ENCODE measurements around the gene SLC17A2. TPM values are rescaled to one million over a fixed set of nuclear protein-coding genes. Genes with fewer than 3 reads are reported as not detected.
"Not testable (repeated sequence)": the region's sequence is repeated elsewhere in the genome, so short reads cannot be mapped to it uniquely, and the experiment has no call there.

Gene SLC17A2
- total RNA-seq, 6 experiments from 2014 or later = not detected

DNA sequence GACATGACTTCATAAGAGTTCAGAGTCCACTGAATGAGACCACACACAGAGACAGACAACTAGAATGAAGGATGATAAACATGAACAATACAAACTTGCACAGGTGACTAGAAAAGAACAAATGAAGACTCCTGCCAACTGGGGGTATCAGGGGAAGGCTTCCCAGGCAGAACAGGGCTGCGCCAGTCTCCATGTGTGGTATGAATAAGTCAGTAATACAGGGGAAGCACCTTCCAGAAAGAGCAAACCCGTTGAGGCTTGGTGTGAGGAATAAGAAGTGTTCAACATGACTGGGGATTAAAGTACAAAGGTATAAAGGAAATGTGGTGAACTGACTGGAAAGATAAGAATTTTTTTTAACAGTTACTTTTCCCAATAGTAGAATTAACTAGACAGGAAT is 3.7 kb upstream of the SLC17A2 start:
- no peaks in the 10 kb centered on the region for H3K9me3 Mint-ChIP-seq
- H3K4me1 Mint-ChIP-seq (ENCODE audit: low read depth) = no peaks in the 10 kb centered on the region
- no peak overlapping the region for H3K4me3 Mint-ChIP-seq
- no peak overlapping the region for H3K27ac Mint-ChIP-seq
- TF ChIP-seq, protein P1, sequence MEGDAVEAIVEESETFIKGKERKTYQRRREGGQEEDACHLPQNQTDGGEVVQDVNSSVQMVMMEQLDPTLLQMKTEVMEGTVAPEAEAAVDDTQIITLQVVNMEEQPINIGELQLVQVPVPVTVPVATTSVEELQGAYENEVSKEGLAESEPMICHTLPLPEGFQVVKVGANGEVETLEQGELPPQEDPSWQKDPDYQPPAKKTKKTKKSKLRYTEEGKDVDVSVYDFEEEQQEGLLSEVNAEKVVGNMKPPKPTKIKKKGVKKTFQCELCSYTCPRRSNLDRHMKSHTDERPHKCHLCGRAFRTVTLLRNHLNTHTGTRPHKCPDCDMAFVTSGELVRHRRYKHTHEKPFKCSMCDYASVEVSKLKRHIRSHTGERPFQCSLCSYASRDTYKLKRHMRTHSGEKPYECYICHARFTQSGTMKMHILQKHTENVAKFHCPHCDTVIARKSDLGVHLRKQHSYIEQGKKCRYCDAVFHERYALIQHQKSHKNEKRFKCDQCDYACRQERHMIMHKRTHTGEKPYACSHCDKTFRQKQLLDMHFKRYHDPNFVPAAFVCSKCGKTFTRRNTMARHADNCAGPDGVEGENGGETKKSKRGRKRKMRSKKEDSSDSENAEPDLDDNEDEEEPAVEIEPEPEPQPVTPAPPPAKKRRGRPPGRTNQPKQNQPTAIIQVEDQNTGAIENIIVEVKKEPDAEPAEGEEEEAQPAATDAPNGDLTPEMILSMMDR (IDR thresholded peaks at IDR 0.05) = no peak
- no peak for DNase-seq
- no peaks in the 10 kb centered on the region for H3K36me3 Mint-ChIP-seq (ENCODE audit: low read depth)
- peaks cover 3% of the 10 kb centered on the region for H3K27me3 Mint-ChIP-seq (ENCODE audit: insufficient read depth)

DNA sequence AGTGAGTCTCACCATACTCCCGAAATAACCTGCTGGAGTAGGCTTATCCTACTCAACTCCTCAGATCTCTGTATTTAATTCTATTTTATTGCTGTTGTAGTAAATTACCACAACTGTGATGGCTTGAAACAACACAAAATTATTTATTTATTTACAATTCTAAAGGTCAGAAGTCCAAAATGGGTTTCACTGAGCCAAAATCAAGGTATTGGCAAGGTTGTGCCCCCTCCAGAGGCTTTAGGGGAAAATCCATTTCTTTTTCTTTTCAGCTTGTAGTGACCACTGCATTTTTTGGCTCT is 869 bp upstream of the SLC17A2 start:
- Mint-ChIP-seq H3K9me3 (no peaks in the 10 kb centered on the region), H3K27ac (no peak overlapping the region)

DNA sequence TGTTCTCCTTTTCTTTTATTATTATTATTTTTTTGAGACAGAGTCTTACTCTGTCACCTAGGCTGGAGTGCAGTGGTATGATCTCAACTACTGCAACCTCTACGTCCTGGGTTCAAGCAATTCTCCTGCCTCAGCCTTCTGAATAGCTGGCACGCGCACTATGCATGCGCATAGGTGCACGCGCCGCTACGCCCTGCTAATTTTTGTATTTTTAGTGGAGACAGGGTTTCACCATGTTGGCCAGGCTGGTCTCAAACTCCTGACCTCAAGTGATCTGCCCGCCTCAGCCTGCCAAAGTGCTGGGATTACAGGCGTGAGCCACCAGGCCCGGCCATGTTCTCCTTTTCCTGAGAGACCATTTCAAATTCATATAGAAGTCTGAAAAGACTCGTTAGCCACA is 706 bp downstream of the SLC17A2 start:
- H3K27ac Mint-ChIP-seq; H3K9me3 Mint-ChIP-seq; H3K4me3 Mint-ChIP-seq; DNase-seq; H3K36me3 Mint-ChIP-seq (ENCODE audit: low read depth); H3K4me1 Mint-ChIP-seq (ENCODE audit: low read depth); H3K27me3 Mint-ChIP-seq (ENCODE audit: insufficient read depth): not testable (repeated sequence)

More for the DNA sequence above, 869 bp upstream of the SLC17A2 start:
- TF ChIP-seq, protein P1 (IDR thresholded peaks at IDR 0.05) = no peak
- Mint-ChIP-seq H3K27me3 (ENCODE audit: insufficient read depth) (peaks cover 3% of the 10 kb centered on the region; the same call in 1 of the 2 replicates), H3K36me3 (ENCODE audit: low read depth) (no peaks in the 10 kb centered on the region), H3K4me3 (no peak overlapping the region), H3K4me1 (ENCODE audit: low read depth) (no peaks in the 10 kb centered on the region)
- DNase-seq = no peak

DNA sequence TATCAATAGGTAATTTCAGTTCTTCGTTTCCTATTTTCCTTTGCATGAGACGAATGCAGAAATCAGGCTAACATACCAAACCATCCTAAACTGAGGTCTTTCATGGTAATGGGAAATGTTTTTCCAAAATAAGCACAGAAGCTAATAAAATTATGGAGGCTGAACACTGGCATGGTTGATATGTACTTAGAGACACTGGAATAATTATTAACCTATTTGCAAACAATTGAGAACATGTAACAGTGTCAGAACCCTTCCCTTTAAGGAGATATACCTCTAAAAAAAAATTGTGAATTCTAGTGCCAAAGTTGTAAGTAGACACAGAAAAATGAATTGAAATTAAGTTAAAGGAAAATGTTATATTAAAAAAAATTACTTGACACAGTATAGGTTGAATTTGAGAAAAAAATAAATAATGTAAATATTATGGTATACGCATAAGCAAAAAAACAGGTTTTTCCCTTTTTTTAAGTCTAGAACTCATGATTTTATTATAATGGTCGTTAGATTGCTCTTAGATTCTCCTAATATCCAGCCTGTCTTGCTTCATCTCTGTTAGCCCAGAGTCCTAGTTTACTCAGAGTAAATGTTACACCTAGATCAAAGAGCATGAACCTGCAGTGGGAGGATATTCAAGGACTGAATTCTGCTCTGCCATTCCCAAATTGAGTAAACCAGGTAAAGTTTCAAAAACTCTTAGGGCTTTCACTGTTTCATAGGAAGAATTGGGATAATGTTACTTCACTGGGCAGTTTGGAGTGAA is 1.7 kb downstream of the SLC17A2 start:
- no peaks in the 10 kb centered on the region for H3K36me3 Mint-ChIP-seq (ENCODE audit: low read depth)
- H3K27me3 Mint-ChIP-seq (ENCODE audit: insufficient read depth) = peaks cover 3% of the 10 kb centered on the region; the same call in 1 of the 2 replicates

DNA sequence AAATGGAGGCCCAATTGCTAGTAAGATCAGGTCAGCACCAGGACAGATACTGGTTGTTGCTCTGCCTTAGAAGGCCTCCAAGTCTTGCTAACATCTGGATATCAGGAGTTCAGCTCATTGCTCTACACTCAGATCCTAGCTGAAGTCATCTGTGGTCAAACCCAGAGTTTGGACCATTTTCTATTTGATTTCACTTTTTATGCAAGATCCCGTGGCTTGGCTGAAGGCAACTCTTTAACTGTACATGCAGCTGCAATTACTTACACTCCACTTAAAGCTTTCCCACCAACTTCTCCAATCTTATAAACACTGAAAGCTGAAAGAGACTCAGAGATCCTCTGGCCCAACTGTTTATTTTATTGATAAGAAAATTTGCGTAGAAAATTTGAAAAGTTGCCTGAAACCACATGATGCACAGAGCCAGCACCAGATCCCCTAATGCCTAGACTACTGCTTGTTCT is 2.7 kb downstream of the SLC17A2 start:
- Mint-ChIP-seq H3K27me3 (ENCODE audit: insufficient read depth) (peaks cover 4% of the 10 kb centered on the region; the same call in 1 of the 2 replicates), H3K4me3 (no peak overlapping the region), H3K27ac (no peak overlapping the region), H3K9me3 (no peaks in the 10 kb centered on the region), H3K4me1 (ENCODE audit: low read depth) (no peaks in the 10 kb centered on the region), H3K36me3 (ENCODE audit: low read depth) (no peaks in the 10 kb centered on the region)
- TF ChIP-seq, protein P1 (IDR thresholded peaks at IDR 0.05) = no peak
- no peak for DNase-seq

More for the DNA sequence above, 1.7 kb downstream of the SLC17A2 start:
- Mint-ChIP-seq H3K4me1 (ENCODE audit: low read depth) (no peaks in the 10 kb centered on the region), H3K27ac (no peak overlapping the region), H3K4me3 (no peak overlapping the region), H3K9me3 (no peaks in the 10 kb centered on the region)
- DNase-seq = no peak
- TF ChIP-seq, protein P1 (IDR thresholded peaks at IDR 0.05) = no peak

DNA sequence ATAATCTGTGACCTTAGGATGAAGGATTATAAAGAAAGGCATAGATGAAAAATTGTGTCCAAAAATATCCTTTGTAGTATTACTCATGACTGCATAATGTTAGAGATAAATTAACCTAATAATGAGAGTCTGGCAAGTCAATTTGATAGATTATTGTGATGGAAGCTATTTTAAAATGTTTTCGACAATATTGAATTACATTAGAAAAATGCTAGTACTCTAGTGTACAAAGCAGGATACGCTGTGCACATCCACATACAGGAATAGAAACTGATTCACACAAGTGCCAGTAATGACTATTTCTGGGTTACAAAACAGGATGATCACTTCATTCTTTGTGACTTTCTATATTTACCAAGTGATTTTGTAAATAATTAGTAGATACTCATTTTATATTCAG is 3.3 kb downstream of the SLC17A2 start:
- H3K4me1 Mint-ChIP-seq (ENCODE audit: low read depth) = no peaks in the 10 kb centered on the region
- TF ChIP-seq, protein P1 (IDR thresholded peaks at IDR 0.05) = no peak
- H3K27me3 Mint-ChIP-seq (ENCODE audit: insufficient read depth) = peaks cover 4% of the 10 kb centered on the region; the same call in 1 of the 2 replicates
- H3K4me3 Mint-ChIP-seq = no peak overlapping the region
- DNase-seq = no peak
- H3K36me3 Mint-ChIP-seq (ENCODE audit: low read depth) = no peaks in the 10 kb centered on the region
- no peaks in the 10 kb centered on the region for H3K9me3 Mint-ChIP-seq
- H3K27ac Mint-ChIP-seq = no peak overlapping the region
